Measurements from ENCODE around the gene FLNB. TPM values are rescaled to one million over a fixed set of nuclear protein-coding genes. Genes with fewer than 3 reads are reported as not detected.

Gene FLNB
- total RNA-seq, 1 donor from 2014 or later, result 72.9 TPM

DNA sequence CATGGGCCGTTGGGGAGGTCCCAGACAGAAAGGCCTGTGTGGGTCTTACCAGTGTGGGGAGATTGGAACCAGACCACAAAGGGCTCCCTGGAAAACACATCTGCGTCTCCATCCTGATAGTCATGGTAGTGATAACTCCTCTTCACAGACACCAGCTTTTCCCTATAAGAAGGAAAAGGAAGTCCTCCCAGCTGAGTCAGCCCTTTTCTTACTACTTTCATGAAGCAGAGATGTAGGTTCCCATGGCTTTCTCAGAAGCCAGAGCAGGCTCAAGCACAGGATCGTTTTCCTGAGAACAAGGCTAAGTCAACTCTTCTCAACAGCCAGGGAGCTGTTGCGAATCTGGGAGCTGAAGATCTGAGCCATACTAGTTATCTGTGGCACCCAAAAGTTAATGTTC is 196.5 kb downstream of the FLNB start:
- Mint-ChIP-seq H3K9me3 (ENCODE audit: unreplicated experiment) (peaks cover 4% of the 10 kb centered on the region), H3K4me1 (ENCODE audit: unreplicated experiment) (peaks cover 16% of the 10 kb centered on the region), H3K4me3 (ENCODE audit: unreplicated experiment) (no peak overlapping the region), H3K36me3 (ENCODE audit: unreplicated experiment) (no peaks in the 10 kb centered on the region), H3K27me3 (ENCODE audit: unreplicated experiment) (peaks cover 12% of the 10 kb centered on the region), H3K27ac (ENCODE audit: unreplicated experiment) (no peak overlapping the region)
- no peak for DNase-seq (ENCODE audit: extremely low spot score, unreplicated experiment)
- no peak for TF ChIP-seq CTCF (IDR thresholded peaks at IDR 0.05)

DNA sequence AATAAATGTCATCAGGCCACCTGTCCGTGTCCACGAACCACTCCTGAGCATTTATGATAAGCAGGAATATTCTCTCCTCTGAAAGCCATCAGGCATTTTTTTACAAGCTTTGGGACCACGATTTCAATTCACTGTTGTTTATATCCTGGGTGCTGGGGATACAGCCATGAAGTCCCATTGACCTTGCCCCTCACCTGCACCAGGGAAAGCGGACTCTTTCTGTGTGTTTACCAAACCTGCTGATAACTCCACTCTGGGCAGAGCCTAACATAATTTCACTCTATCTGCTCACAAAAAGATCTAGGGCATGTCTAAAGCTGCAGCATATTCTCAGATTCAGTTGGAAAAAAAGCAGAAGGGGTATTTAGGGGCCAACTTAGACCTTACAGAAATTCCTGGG is 197.8 kb downstream of the FLNB start:
- Mint-ChIP-seq H3K9me3 (ENCODE audit: unreplicated experiment) (peaks cover 4% of the 10 kb centered on the region), H3K27ac (ENCODE audit: unreplicated experiment) (no peak overlapping the region), H3K27me3 (ENCODE audit: unreplicated experiment) (peaks cover 24% of the 10 kb centered on the region), H3K4me3 (ENCODE audit: unreplicated experiment) (no peak overlapping the region), H3K36me3 (ENCODE audit: unreplicated experiment) (no peaks in the 10 kb centered on the region), H3K4me1 (ENCODE audit: unreplicated experiment) (peaks cover 9% of the 10 kb centered on the region)
- no peak for DNase-seq (ENCODE audit: extremely low spot score, unreplicated experiment)
- no peak for TF ChIP-seq CTCF (IDR thresholded peaks at IDR 0.05)

GRCh38 chr3:58206406-58207011 is 198.3 kb downstream of the FLNB start:
- no peak for TF ChIP-seq CTCF (IDR thresholded peaks at IDR 0.05)
- DNase-seq (ENCODE audit: extremely low spot score, unreplicated experiment), result no peak
- H3K36me3 Mint-ChIP-seq (ENCODE audit: unreplicated experiment), result no peaks in the 10 kb centered on the region
- peaks cover 3% of the 10 kb centered on the region for H3K9me3 Mint-ChIP-seq (ENCODE audit: unreplicated experiment)
- H3K4me1 Mint-ChIP-seq (ENCODE audit: unreplicated experiment), result peaks cover 4% of the 10 kb centered on the region
- H3K27me3 Mint-ChIP-seq (ENCODE audit: unreplicated experiment), result peaks cover 29% of the 10 kb centered on the region
- no peak overlapping the region for H3K27ac Mint-ChIP-seq (ENCODE audit: unreplicated experiment)
- no peak overlapping the region for H3K4me3 Mint-ChIP-seq (ENCODE audit: unreplicated experiment)

- TF ChIP-seq CTCF (IDR thresholded peaks at IDR 0.05), result no peak
- DNase-seq (ENCODE audit: extremely low spot score, unreplicated experiment), result no peak
- Mint-ChIP-seq H3K9me3 (ENCODE audit: unreplicated experiment) (no peaks in the 10 kb centered on the region), H3K4me1 (ENCODE audit: unreplicated experiment) (no peaks in the 10 kb centered on the region), H3K4me3 (ENCODE audit: unreplicated experiment) (no peak overlapping the region), H3K36me3 (ENCODE audit: unreplicated experiment) (no peaks in the 10 kb centered on the region), H3K27ac (ENCODE audit: unreplicated experiment) (no peak overlapping the region), H3K27me3 (ENCODE audit: unreplicated experiment) (peaks cover 36% of the 10 kb centered on the region)
Observed at GRCh38 chr3:58207954-58208353, 199.7 kb downstream of the FLNB start.

GRCh38 chr3:58209933-58210332 is 201.7 kb downstream of the FLNB start:
- H3K4me1 Mint-ChIP-seq (ENCODE audit: unreplicated experiment), result no peaks in the 10 kb centered on the region
- DNase-seq (ENCODE audit: extremely low spot score, unreplicated experiment), result no peak
- H3K27ac Mint-ChIP-seq (ENCODE audit: unreplicated experiment), result no peak overlapping the region
- peaks cover 52% of the 10 kb centered on the region for H3K27me3 Mint-ChIP-seq (ENCODE audit: unreplicated experiment)
- no peak overlapping the region for H3K4me3 Mint-ChIP-seq (ENCODE audit: unreplicated experiment)
- no peak for TF ChIP-seq CTCF (IDR thresholded peaks at IDR 0.05)
- no peaks in the 10 kb centered on the region for H3K9me3 Mint-ChIP-seq (ENCODE audit: unreplicated experiment)
- H3K36me3 Mint-ChIP-seq (ENCODE audit: unreplicated experiment), result no peaks in the 10 kb centered on the region
